WTC11 (cell line): Measurements from ENCODE around the gene SHANK1.

ENCODE experiments used
- CREM ChIP-seq: sonication (generic); formaldehyde crosslinking; IDR thresholded peaks from 2 replicates; pipeline ENCODE4 v1.8.1; 2022; ENCODE audit warnings: mild to moderate bottlenecking, missing genetic modification reagents, moderate library complexity
- CTCF ChIP-seq: fragments of 200-600 bp; IDR thresholded peaks from 2 replicates; pipeline ENCODE4 v1.8.0; 2022; ENCODE audit warnings: antibody characterized with exemption
- MAX ChIP-seq: sonication (generic); formaldehyde crosslinking; IDR thresholded peaks from 2 replicates; pipeline ENCODE4 v1.8.0; 2022; ENCODE audit warnings: mild to moderate bottlenecking, missing genetic modification reagents
- NR2C2 ChIP-seq: sonication (generic); formaldehyde crosslinking; IDR thresholded peaks from 2 replicates; pipeline ENCODE4 v1.8.0; 2022; ENCODE audit warnings: mild to moderate bottlenecking, missing genetic modification reagents
- ZBTB21 ChIP-seq: sonication (generic); formaldehyde crosslinking; IDR thresholded peaks from 2 replicates; pipeline ENCODE4 v1.8.1; 2023; ENCODE audit warnings: mild to moderate bottlenecking, missing genetic modification reagents, borderline replicate concordance
- ZNF423 ChIP-seq: fragments of 250-450 bp; sonication (Bioruptor Pico); IDR thresholded peaks from 2 replicates; pipeline ENCODE4 v2.1.2; 2022; ENCODE audit warnings: mild to moderate bottlenecking, moderate library complexity
- TF ChIP-seq, protein P1 (sequence below): sonication (generic); formaldehyde crosslinking; IDR thresholded peaks from 2 replicates; pipeline ENCODE4 v1.8.1; 2023; ENCODE audit warnings: mild to moderate bottlenecking, missing genetic modification reagents, moderate library complexity
- TF ChIP-seq, protein P2 (sequence below): fragments of 250-450 bp; sonication (Bioruptor Pico); IDR thresholded peaks from 2 replicates; pipeline ENCODE4 v1.9.0; 2021; ENCODE audit warnings: moderate library complexity, mild to moderate bottlenecking, inconsistent platforms, borderline replicate concordance

GRCh38 chr19:50764409-50764808 is 44.8 kb upstream of the SHANK1 start:
- TF ChIP-seq NR2C2 (CRISPR knock-in tag) (no peak), ZBTB21 (no peak), CTCF (no peak), CREM (no peak), MAX (CRISPR knock-in tag) (no peak), ZNF423 (no peak)
- TF ChIP-seq, protein P1, sequence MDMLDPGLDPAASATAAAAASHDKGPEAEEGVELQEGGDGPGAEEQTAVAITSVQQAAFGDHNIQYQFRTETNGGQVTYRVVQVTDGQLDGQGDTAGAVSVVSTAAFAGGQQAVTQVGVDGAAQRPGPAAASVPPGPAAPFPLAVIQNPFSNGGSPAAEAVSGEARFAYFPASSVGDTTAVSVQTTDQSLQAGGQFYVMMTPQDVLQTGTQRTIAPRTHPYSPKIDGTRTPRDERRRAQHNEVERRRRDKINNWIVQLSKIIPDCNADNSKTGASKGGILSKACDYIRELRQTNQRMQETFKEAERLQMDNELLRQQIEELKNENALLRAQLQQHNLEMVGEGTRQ, result no peak
- TF ChIP-seq, protein P2, sequence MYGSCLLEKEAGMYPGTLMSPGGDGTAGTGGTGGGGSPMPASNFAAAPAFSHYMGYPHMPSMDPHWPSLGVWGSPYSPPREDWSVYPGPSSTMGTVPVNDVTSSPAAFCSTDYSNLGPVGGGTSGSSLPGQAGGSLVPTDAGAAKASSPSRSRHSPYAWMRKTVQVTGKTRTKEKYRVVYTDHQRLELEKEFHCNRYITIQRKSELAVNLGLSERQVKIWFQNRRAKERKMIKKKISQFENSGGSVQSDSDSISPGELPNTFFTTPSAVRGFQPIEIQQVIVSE (CRISPR knock-in tag), result no peak
